ENCODE data around the gene YTHDF2.

The YTHDF2 gene

DNA sequence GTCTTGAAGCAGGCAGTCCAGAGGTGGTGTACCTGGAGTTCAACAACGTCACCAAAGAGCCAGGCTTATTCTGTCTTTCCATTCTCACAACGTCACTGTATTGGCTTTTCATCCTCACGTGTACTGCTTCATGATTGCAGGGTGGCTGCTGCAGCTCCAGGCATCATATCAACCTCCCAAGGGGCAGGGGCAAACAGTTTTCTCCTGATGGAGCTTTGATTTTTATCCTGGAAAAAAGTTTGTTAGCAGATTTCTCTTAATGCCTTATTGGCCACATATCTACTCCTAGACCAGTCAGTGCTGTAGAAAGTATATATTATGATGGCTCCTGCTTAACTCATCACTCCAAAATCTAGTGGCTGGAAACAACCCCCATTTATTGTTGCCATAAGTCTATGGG is 66.9 kb downstream of the YTHDF2 start:
- no peak for DNase-seq

DNA sequence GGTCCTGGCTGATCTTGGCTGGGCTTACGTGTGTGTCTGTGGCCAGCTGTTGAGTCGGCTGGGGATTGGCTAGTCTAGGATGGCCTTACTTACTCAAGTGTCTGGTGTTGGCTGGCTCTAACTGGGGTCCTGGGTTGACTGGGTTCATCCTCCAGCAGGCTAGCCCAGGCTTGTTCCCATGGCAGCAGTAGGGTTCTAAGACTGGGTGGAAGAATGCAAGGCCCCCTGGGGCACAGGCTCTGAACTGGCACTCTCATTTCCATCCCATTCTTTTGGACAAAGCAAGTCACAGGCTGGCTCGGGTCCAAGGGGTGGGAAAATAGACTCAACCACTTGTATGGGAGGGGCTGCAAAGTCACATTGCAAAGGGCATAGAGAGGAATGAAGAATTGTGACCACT is 67.3 kb downstream of the YTHDF2 start:
- DNase-seq, result no peak

DNA sequence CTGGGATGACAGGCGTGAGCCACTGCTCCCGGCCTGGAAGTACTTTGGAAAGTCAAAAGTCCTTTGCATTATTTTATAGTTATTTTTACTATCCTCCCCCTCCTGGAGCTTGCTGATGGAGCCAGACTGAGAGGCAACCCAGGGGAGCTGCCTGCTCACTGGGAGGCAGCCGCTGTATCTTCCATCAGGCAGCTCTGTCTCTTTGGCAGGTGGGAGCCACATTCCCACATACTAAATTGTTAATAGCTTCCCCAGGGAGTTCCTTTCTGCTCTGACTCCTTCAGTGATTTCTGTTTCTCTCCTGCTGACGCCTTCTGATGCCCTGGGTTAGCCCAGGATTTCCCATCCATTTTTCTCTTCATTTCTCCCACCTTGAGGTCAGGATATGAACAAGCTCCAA is 70.3 kb downstream of the YTHDF2 start:
- DNase-seq, result no peak

DNA sequence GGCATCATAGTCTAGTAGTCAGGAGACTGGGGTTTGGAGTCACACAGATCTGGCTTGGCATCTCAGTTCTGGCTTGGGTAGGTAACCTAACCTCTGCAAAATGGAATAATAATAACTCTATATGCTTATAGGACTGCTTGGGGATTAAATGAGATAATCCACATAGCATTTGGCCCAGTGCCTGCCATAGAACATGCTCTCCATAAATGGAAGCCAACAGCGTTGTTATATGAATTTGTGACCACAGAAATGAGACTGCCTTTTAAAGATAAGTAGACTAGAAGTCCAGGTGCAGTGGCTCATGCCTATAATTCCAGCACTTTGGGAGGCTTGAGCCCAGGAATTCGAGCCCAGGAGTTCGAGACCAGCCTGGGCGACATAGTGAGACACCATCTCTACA is 71.2 kb downstream of the YTHDF2 start:
- no peak for DNase-seq

DNA sequence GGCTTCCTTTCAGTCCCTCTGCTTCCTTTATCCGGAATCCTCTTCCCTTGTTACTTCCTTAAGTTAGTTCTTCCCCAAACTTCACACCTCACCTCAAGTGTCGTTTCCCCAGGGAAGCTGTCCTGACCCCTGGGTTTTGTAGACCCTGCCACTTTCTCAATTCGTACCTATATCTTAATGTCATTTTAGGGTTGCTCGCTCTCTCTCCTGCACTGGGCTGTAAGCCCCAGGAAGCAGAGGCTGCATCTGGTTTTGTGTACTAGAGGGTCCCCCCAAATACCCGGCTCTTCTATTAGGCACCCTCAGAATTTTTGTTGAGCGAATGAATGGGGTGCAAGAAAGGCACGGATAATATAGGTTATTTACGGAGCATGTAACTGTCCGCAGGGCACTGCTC is 74.6 kb downstream of the YTHDF2 start:
- no peak for DNase-seq

DNA sequence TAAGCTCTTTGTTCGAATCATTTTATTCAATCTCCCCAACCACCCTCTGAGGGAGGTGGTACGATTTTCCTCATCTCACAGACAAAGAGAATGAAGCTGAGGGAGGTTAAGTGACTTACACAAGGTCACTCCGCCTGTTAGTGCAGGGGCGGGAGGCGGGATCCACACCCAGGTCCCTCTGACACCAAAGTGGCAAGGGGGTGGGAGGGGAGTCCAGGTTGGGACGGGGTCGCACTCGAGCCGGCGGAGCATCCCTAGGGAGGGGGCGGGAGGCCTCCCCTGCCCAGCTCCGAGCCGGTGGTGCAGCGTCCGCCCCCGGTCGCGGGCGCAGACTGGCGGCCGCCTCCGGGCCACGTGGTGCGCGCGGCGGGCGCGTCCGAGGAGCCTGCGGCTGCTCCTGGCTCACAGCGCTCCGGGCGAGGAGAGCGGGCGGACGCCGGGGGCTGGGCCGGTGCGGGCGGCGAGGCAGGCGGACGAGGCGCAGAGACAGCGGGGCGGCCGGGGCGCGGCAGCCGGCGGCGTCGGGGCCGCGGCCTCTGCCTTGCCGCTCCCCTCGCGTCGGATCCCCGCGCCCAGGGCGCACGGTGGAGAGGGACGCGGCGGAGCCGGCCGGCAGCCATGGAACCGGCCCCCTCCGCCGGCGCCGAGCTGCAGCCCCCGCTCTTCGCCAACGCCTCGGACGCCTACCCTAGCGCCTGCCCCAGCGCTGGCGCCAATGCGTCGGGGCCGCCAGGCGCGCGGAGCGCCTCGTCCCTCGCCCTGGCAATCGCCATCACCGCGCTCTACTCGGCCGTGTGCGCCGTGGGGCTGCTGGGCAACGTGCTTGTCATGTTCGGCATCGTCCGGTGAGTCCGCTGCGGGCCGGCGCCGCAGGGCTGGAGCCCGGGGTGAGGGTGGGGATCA is 75.3 kb downstream of the YTHDF2 start, which contains the start of gene OPRD1:
Gene OPRD1, plus strand, starts transcription at position 405 of the 903 bp plus-strand sequence. Its CDS starts 214 bp downstream, at position 619.
- DNase-seq, result no peak

DNA sequence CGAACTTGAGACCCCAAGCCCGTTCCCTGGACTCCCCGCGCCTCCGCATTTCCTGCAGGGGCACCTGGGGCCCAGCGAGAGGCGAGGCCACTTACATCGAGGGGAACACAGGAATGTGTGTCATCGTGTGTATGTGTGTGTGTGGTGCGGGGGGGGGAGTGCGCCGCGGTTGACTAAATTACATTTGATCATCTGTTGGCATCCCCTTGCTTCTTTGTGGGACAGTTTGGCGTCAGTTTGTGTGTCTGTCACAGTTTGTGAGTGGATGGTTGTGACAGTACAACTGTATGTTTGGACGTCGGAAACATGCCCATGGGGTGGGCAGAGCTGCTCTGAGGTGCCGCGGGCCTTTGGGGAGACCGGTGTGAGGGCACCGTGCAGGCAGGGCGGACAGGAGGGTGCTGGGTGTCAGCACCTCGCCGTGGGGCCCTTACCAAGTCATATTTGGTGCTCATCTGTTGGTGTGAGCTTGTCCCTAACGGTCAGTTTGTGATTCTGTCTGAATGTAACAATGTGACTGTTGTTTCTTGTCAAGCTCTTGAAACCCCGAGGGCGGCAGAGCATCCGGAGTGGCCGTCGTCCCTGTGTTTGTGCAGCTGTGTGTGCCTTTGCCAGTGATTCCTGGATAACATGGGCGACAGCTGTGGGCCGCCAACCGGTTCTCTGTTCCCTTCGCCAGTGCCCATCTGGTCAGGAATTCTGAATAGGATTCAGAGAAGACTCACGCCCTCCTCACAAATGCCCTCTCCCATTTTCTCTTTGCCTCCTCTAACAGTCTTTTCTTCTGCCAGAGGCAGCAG is 76.1 kb downstream of the YTHDF2 start:
- no peak for DNase-seq

DNA sequence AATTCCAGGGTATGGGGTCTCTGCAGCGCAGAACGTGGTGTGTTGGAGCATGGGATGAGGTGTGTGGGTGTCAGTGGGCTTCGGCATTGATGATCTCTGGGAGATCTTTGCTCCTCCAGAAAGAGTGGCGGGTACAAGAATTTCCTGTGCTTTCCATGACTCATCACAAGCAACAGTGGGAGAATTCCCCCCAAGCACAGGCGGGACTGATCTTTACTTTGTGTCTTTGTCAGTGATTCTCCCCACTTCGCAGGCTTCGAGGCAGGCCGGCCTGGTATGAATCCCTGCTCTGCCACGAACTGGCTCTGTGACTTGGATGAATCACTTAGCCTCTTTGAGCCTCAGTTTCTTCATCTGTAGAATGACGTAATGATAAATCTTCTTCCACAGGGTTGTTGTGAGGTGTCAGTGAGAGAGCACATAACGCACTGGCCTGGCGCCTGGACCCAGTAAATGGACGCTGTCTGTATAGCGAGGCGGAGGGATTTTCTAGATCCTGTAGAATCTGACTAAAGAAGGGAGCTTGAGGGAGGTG is 77.3 kb downstream of the YTHDF2 start:
- DNase-seq, result no peak

DNA sequence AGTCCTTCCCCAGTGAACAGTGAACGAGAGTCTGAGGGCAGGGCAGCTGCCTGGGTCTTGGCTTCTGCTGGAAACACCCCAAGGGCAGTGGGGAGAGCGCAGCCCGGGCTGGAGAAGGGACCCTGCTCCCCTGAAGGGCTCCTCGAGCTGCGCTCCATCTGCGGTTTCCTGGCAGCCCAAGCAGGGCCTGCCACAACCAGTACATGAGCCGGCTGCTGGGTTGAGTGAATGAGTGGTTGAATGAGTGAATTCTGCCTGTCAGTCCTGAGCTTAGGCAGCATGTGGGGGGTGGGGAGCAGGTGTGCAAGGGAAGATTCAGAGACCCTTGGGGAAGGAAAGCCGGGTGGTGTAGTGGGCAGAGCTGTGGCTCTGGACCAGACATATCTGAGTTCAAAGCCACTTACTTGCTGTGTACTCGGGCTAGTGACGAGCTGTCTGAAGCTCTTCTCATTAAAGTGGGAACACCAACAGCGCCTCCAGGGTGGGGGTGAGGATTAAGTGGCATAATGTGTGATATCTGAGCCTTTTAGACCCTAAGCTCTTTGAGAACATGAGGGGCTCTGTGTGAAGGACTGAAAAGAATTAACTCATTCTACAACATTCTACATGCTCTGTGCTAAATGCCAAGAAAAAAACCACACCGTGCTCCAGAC is 78.9 kb downstream of the YTHDF2 start:
- DNase-seq, result no peak

DNA sequence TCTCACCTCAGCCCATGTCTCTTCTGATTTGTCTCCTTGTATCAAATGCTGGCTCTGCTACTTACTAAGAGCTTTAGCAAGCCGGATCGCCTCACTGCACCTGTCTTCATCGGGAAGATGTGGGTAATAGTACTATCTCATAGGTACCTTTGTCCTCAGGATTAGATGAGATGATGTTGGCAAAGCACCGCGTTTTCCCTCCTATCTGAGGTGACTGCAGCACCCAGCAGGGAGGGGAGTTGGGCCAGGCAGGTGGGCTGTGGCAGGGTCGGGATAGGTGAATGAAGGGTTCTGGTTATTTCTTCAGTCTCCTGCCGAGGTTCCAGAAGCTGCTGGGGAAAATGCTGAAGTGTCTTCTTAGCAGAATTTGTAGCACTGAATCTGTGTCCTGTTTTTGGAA is 80.4 kb downstream of the YTHDF2 start:
- DNase-seq, result no peak

DNA sequence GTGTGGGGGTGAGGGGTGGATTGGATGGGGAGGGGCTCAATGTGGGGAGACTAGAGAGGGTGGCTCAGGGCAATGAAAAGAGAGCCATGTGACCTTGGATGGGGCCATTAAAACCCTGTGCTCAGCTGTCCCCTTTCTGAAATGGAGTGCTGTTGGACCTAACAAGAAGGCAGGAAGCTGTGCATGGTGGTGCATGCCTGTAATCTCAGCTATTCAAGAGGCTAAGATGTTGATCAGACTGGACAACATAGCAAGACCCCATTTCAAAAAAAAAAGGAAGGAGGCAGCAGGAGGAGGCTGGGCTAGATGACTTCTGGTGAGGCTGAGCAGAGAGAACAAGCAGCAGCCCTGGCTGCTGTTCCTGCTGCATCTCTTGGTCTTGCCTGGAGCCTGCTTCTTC is 82.3 kb downstream of the YTHDF2 start:
- no peak for DNase-seq

Measured in suppressor macrophage treated with lipopolysaccharide for 4 hours (primary cell).